ENCODE measurements around the gene DEF6.
A peak's percentile ranks its signal among the peaks of the same experiment; 100 is the strongest.

DEF6 gene

GRCh38 chr6:35311390-35312075 lies 13.9 kb downstream of the DEF6 start:
- Histone ChIP-seq H3K36me3 (peaks cover 58% of the 10 kb centered on the region), H3K27ac (peak overlapping the region; percentile 94), H3K4me1 (ENCODE audit: control insufficient read depth in 1 of 2, insufficient read depth in 1 of 2, low read depth in 1 of 2, low read length in 1 of 2) (peaks cover 52 to 58% of the 10 kb centered on the region in 2 experiments), H3K9me3 (no peaks in the 10 kb centered on the region), H3K27me3 (no peaks in the 10 kb centered on the region), H3K4me3 (ENCODE audit: low read depth in 1 of 2, low read length in 1 of 2) (peak overlapping the region; percentile 47 to 60)
- TF ChIP-seq CTCF (IDR thresholded peaks at IDR 0.05): no peak

GRCh38 chr6:35312076-35312800 lies 14.6 kb downstream of the DEF6 start:
- Histone ChIP-seq H3K27me3 (no peaks in the 10 kb centered on the region), H3K9me3 (no peaks in the 10 kb centered on the region), H3K27ac (peak overlapping the region; percentile 94), H3K4me1 (ENCODE audit: control insufficient read depth in 1 of 2, insufficient read depth in 1 of 2, low read depth in 1 of 2, low read length in 1 of 2) (peaks cover 52 to 54% of the 10 kb centered on the region in 2 experiments), H3K36me3 (peaks cover 58% of the 10 kb centered on the region), H3K4me3 (ENCODE audit: low read depth in 1 of 2, low read length in 1 of 2) (peak overlapping the region; percentile 47 to 60)
- no peak for TF ChIP-seq CTCF (IDR thresholded peaks at IDR 0.05)

- Histone ChIP-seq H3K27me3 (no peaks in the 10 kb centered on the region), H3K27ac (peak overlapping the region; percentile 94), H3K36me3 (peaks cover 62% of the 10 kb centered on the region), H3K9me3 (no peaks in the 10 kb centered on the region), H3K4me1 (ENCODE audit: control insufficient read depth in 1 of 2, insufficient read depth in 1 of 2, low read depth in 1 of 2, low read length in 1 of 2) (peaks cover 52 to 54% of the 10 kb centered on the region in 2 experiments), H3K4me3 (ENCODE audit: low read depth in 1 of 2, low read length in 1 of 2) (peak overlapping the region; percentile 47 to 60)
- no peak for TF ChIP-seq CTCF (IDR thresholded peaks at IDR 0.05)
These were observed 15.2 kb downstream of the DEF6 start for GRCh38 chr6:35312807-35313206.

DNA sequence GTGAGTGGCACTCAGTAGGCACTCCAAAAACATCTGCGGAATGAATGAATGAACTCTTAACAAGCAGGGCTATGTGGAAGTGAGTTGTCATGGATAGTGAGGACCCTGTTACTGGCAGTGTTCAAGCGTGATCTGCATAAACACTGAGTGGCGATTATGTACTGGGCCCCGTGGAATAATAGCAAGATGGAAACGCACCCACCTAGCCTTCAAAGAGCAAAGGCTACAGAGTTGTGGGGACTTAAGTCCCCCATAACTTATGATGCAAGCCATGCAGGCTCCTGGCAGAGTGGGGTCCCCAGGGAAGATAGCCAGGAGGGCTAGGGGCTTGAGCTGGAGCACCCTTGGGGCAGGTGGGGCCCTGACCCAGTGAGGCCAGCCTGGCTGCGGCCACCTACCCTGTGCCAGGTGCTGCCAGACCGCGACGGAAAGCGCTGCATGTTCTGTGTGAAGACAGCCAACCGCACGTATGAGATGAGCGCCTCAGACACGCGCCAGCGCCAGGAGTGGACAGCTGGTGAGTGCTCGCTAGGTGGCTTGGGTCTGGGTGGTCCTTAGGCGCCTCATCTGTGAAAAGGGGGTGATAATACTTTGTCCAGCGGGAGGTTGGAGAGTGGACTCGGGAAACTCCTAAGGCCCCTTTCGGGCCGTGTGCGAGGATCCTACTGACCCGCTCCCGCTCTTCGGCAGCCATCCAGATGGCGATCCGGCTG lies 20.0 kb downstream of the DEF6 start:
- H3K27me3 ChIP-seq: no peaks in the 10 kb centered on the region
- no peak overlapping the region for H3K27ac ChIP-seq
- H3K4me1 ChIP-seq (ENCODE audit: control insufficient read depth in 1 of 2, insufficient read depth in 1 of 2, low read depth in 1 of 2, low read length in 1 of 2): peaks cover 13 to 14% of the 10 kb centered on the region in 2 experiments
- H3K36me3 ChIP-seq: peaks cover 85% of the 10 kb centered on the region
- TF ChIP-seq CTCF (IDR thresholded peaks at IDR 0.05): no peak
- no peaks in the 10 kb centered on the region for H3K9me3 ChIP-seq
- no peak overlapping the region for H3K4me3 ChIP-seq (ENCODE audit: low read depth in 1 of 2, low read length in 1 of 2)

DNA sequence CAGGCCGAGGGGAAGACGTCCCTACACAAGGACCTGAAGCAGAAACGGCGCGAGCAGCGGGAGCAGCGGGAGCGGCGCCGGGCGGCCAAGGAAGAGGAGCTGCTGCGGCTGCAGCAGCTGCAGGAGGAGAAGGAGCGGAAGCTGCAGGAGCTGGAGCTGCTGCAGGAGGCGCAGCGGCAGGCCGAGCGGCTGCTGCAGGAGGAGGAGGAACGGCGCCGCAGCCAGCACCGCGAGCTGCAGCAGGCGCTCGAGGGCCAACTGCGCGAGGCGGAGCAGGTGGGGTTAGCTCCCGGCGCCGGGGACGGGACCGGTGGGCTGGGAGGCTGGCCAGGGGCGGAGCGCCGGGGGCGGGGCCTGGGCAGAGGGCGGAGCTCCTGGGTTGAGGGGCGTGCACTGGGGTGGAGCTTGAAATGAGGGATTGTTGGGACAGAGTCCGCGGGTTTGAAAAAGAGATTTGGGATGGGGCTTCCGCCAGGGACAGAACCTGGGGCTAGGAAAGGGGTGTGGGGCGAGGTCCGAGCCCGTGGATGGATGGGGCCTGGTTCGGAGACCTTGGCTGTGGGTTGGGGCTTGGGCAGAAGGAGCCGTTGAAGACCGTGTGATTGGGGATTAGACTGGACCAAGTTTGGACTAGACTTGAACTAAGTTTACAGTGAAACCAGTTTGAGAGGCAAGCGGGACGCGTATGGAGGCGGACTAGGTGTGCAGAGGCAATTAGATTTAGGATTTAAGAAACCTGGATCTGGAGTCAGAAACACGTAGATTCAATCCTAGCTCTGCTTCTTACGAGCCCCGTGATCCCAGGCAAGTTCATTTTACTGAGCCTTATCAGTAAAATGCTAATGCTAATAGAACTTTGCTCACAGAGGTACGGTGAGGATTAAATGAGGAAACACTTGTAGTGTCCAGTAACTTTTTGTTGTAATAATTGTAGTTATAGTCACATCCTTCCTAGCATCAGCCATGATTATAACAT lies 20.9 kb downstream of the DEF6 start:
- no peaks in the 10 kb centered on the region for H3K9me3 ChIP-seq
- H3K4me1 ChIP-seq (ENCODE audit: control insufficient read depth in 1 of 2, insufficient read depth in 1 of 2, low read depth in 1 of 2, low read length in 1 of 2): peaks cover 4 to 6% of the 10 kb centered on the region in 2 experiments
- no peak overlapping the region for H3K27ac ChIP-seq
- peaks cover 88% of the 10 kb centered on the region for H3K36me3 ChIP-seq
- TF ChIP-seq CTCF (IDR thresholded peaks at IDR 0.05): no peak
- no peak overlapping the region for H3K4me3 ChIP-seq (ENCODE audit: low read depth in 1 of 2, low read length in 1 of 2)
- H3K27me3 ChIP-seq: no peaks in the 10 kb centered on the region

All from neutrophil (primary cell).